ENCODE data around the gene LRRD1. TPM values are rescaled to one million over a fixed set of nuclear protein-coding genes. Genes with fewer than 3 reads are reported as not detected.
"Not testable (repeated sequence)": the region's sequence is repeated elsewhere in the genome, so short reads cannot be mapped to it uniquely, and the experiment has no call there.

LRRD1 gene
- total RNA-seq, 1 donor from 2014 or later: 0.59 TPM

DNA sequence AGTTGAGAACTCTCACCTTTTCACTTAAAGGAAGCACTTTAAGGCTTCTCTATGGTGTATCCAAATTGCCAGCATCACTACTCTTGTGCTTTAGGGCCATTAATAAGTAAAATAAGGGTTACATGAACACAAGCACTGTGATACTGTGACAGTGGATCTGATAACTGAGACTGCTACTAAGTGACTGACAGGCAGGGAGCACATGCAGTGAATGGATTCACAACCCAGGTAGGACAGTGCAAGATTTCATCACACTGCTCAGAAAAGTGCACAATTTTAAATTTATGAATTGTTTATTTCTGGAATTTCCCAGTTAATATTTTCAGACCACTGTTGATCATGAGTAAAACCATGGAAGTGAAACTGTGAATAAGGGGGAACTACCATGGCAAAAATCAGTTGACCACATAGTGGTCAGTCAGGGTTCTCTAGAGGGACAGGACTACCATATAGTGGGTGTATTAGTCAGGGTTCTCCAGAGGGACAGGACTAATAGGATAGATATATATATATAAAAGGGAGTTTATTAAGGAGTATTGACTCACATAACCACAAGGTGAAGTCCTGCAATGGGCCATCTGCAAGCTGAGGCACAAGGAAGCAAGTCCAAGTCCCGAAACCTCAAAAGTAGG, 23.7 kb downstream of the LRRD1 start:
- TF ChIP-seq, protein P1, sequence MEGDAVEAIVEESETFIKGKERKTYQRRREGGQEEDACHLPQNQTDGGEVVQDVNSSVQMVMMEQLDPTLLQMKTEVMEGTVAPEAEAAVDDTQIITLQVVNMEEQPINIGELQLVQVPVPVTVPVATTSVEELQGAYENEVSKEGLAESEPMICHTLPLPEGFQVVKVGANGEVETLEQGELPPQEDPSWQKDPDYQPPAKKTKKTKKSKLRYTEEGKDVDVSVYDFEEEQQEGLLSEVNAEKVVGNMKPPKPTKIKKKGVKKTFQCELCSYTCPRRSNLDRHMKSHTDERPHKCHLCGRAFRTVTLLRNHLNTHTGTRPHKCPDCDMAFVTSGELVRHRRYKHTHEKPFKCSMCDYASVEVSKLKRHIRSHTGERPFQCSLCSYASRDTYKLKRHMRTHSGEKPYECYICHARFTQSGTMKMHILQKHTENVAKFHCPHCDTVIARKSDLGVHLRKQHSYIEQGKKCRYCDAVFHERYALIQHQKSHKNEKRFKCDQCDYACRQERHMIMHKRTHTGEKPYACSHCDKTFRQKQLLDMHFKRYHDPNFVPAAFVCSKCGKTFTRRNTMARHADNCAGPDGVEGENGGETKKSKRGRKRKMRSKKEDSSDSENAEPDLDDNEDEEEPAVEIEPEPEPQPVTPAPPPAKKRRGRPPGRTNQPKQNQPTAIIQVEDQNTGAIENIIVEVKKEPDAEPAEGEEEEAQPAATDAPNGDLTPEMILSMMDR (IDR thresholded peaks at IDR 0.05; ENCODE audit: unreplicated experiment): no peak
- no peaks in the 10 kb centered on the region for H3K9me3 Mint-ChIP-seq (ENCODE audit: unreplicated experiment)
- H3K27me3 Mint-ChIP-seq (ENCODE audit: unreplicated experiment): no peaks in the 10 kb centered on the region
- H3K27ac Mint-ChIP-seq (ENCODE audit: unreplicated experiment): no peak overlapping the region
- H3K4me1 Mint-ChIP-seq (ENCODE audit: unreplicated experiment): peaks cover 2% of the 10 kb centered on the region
- no peak overlapping the region for H3K4me3 Mint-ChIP-seq (ENCODE audit: unreplicated experiment)
- no peaks in the 10 kb centered on the region for H3K36me3 Mint-ChIP-seq (ENCODE audit: low read depth, unreplicated experiment)
- no peak for DNase-seq (ENCODE audit: low spot score)

DNA sequence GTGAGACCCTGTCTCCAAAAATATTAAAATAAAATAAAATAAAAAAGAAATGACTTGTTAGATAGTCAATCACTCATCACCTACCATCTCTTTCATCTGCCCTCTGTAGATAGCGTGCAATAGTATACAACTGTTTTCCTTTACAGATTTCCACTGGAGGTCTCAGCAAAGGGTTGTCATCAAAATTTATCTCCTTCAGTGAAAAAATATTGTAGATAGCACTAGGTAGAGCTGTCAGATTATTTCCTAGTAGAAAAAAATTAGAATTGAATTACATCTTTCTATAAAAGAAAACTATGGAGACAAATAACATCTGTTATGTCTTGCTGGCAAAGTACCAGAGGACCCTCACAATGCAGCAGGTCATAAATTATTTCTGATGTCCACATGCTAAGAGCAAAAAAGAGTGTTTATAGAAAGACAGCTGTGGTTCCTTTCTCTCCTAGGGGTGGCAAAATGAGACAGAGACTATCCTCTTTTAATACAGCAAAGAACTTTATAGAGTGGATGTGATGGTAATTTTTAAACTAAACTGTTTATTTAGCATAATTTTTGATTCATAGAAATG, 28.4 kb downstream of the LRRD1 start:
- Mint-ChIP-seq H3K4me1 (ENCODE audit: unreplicated experiment) (no peaks in the 10 kb centered on the region), H3K27me3 (ENCODE audit: unreplicated experiment) (no peaks in the 10 kb centered on the region), H3K4me3 (ENCODE audit: unreplicated experiment) (no peak overlapping the region), H3K36me3 (ENCODE audit: low read depth, unreplicated experiment) (no peaks in the 10 kb centered on the region), H3K9me3 (ENCODE audit: unreplicated experiment) (no peaks in the 10 kb centered on the region), H3K27ac (ENCODE audit: unreplicated experiment) (no peak overlapping the region)
- no peak for DNase-seq (ENCODE audit: low spot score)
- TF ChIP-seq, protein P1 (IDR thresholded peaks at IDR 0.05; ENCODE audit: unreplicated experiment): no peak

DNA sequence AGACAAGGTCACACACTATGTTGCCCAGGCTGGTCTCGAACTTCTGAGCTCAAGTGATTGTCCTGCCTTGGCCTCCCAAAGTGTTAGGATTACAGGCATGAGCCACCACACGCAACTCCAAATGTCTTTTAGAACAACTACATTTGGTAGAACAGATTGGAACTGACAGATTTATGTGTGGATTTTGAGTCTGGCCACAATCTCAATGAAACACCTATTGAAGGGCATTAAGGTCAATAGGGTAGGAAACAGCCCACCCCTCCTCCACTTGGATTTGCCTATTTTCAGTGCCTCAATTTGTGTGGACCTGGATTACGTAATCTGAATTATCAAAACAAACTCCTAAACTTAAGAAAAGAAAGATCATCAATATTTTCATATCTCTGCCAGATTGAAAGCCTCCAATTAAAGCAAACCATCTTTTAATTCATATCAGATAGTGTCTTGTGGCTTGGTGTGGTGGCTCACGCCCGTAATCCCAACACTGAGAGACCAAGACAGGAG, 29.2 kb downstream of the LRRD1 start:
- TF ChIP-seq, protein P1 (IDR thresholded peaks at IDR 0.05; ENCODE audit: unreplicated experiment): no peak
- no peak overlapping the region for H3K4me3 Mint-ChIP-seq (ENCODE audit: unreplicated experiment)
- H3K27ac Mint-ChIP-seq (ENCODE audit: unreplicated experiment): no peak overlapping the region
- H3K9me3 Mint-ChIP-seq (ENCODE audit: unreplicated experiment): no peaks in the 10 kb centered on the region
- H3K4me1 Mint-ChIP-seq (ENCODE audit: unreplicated experiment): no peaks in the 10 kb centered on the region
- no peak for DNase-seq (ENCODE audit: low spot score)
- H3K36me3 Mint-ChIP-seq (ENCODE audit: low read depth, unreplicated experiment): no peaks in the 10 kb centered on the region
- H3K27me3 Mint-ChIP-seq (ENCODE audit: unreplicated experiment): no peaks in the 10 kb centered on the region

DNA sequence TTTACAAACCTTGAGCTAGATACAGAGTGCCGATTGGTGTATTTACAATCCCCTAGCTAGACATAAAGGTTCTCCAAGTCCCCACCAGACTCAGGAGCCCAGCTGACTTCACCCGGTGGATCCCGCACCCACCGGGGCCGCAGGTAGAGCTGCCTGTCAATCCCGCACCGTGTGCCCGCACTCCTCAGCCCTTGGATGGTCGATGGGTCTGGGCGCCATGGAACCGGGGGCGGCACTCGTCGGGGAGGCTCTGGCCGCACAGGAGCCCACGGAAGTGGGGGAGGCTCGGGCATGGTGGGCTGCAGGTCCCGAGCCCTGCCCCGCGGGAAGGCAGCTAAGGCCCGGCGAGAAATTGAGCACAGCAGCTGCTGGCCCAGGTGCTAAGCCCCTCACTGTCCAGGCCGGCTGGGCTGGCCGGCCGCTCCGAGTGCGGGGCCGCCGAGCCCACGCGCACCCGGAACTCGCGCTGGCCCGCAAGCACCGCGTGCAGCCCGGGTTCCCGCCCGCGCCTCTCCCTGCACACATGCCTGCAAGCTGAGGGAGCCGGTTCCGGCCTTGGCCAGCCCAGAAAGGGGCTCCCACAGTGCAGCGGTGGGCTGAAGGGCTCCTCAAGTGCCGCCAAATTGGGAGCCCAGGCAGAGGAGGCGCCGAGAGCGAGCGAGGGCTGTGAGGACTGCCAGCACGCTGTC, 35.6 kb downstream of the LRRD1 start:
- H3K36me3 Mint-ChIP-seq (ENCODE audit: low read depth, unreplicated experiment); H3K27ac Mint-ChIP-seq (ENCODE audit: unreplicated experiment); H3K4me1 Mint-ChIP-seq (ENCODE audit: unreplicated experiment): not testable (repeated sequence)

DNA sequence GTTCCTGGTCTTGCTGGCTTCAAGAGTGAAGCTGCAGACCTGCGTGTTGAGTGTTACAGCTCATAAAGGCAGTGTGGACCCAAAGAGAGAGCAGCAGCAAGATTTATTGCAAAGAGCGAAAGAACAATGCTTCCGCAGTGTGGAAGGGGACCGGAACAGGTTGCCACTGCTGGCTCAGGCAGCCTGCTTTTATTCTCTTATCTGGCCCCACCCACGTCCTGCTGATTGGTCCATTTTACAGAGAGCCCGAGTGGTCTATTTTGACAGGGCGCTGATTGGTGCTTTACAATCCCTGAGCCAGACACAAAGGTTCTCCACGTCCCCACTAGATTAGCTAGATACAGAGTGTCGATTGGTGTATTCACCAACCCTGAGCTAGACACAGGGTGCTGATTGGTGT, 36.2 kb downstream of the LRRD1 start:
- not testable (repeated sequence) for H3K4me1 Mint-ChIP-seq (ENCODE audit: unreplicated experiment); H3K27me3 Mint-ChIP-seq (ENCODE audit: unreplicated experiment); H3K9me3 Mint-ChIP-seq (ENCODE audit: unreplicated experiment); H3K36me3 Mint-ChIP-seq (ENCODE audit: low read depth, unreplicated experiment); H3K4me3 Mint-ChIP-seq (ENCODE audit: unreplicated experiment); H3K27ac Mint-ChIP-seq (ENCODE audit: unreplicated experiment); DNase-seq (ENCODE audit: low spot score)

More for the DNA sequence above, 35.6 kb downstream of the LRRD1 start:
- DNase-seq (ENCODE audit: low spot score); H3K27me3 Mint-ChIP-seq (ENCODE audit: unreplicated experiment); H3K4me3 Mint-ChIP-seq (ENCODE audit: unreplicated experiment); H3K9me3 Mint-ChIP-seq (ENCODE audit: unreplicated experiment): not testable (repeated sequence)

DNA sequence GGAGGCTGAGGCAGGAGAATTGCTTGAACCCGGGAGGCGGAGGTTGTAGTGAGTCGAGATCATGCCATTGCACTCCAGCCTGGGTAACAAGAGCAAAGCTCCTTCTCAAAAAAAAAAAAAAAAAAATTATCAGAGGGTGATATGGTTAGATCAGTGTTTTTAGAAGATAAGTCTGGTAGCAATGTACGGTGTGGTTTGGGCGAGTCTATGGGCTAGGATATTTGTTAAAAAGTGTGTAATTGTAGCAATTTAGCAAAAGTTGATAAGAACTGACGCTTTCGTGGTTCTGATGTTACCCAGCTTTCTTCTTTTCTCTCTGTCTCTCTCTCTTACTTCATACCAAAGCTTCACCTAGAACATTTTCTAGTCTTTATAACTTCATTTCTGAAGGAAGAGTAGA, 37.8 kb downstream of the LRRD1 start:
- peaks cover 7% of the 10 kb centered on the region for H3K27me3 Mint-ChIP-seq (ENCODE audit: unreplicated experiment)
- H3K36me3 Mint-ChIP-seq (ENCODE audit: low read depth, unreplicated experiment): peaks cover 7% of the 10 kb centered on the region
- no peak for DNase-seq (ENCODE audit: low spot score)
- H3K4me3 Mint-ChIP-seq (ENCODE audit: unreplicated experiment): no peak overlapping the region
- H3K9me3 Mint-ChIP-seq (ENCODE audit: unreplicated experiment): no peaks in the 10 kb centered on the region
- H3K27ac Mint-ChIP-seq (ENCODE audit: unreplicated experiment): no peak overlapping the region
- TF ChIP-seq, protein P1 (IDR thresholded peaks at IDR 0.05; ENCODE audit: unreplicated experiment): no peak
- H3K4me1 Mint-ChIP-seq (ENCODE audit: unreplicated experiment): peaks cover 3% of the 10 kb centered on the region
